Measurements from ENCODE around the gene ITGA4.

GRCh38 chr2:181485638-181485946 lies 28.4 kb downstream of the ITGA4 start:
- TF ChIP-seq CTCF (conservative IDR thresholded peaks at IDR 0.05 in 1 of 2, IDR thresholded peaks at IDR 0.05 in 1 of 2; ENCODE audit: low read depth in 1 of 2, low read length in 2 of 2) (no peak), EZH2 (IDR thresholded peaks at IDR 0.05; ENCODE audit: low read length, missing control alignments) (no peak)

Measured in fibroblast of lung (primary cell).